H1 (cell line): ENCODE measurements around the gene SCYL1. TPM values are rescaled to one million over a fixed set of nuclear protein-coding genes. Genes with fewer than 3 reads are reported as not detected.

Source experiments
- CTCF ChIA-PET: fragments of 300-600 bp; sonication (Branson Sonifier 250); formaldehyde crosslinking; loops from one replicate; lab custom pipeline; 2021; ENCODE audit not compliant: partially characterized antibody; lab: Charles Lee
- POLR2A ChIA-PET: fragments of 300-600 bp; sonication (Branson Sonifier 250); formaldehyde crosslinking; loops from one replicate; lab custom pipeline; 2021; ENCODE audit warnings: inconsistent platforms; ENCODE audit not compliant: partially characterized antibody; lab: Charles Lee
- DNase-seq, 2 experiments: peaks; one replicate each; pipeline versions ENCODE4 v3.0.0 to v3.0.0-alpha.2; 2010 to 2022; ENCODE audit warnings: low spot score in 2 of 2, low read depth in 1 of 2, mixed read lengths in 1 of 2
- FAIRE-seq: peaks from 2 replicates; lab custom pipeline; 2011; peaks lifted over from hg19 to GRCh38; lab: Jason Lieb, UNC
- H2AFZ ChIP-seq: 2 replicates; pipeline ENCODE4 v1.8.1; 2012; ENCODE audit warnings: low read length, inconsistent platforms
- H2AK5ac ChIP-seq: 2 replicates; pipeline ENCODE4 v1.6.1; 2013; ENCODE audit warnings: low read depth, low read length
- H2BK120ac ChIP-seq: replicated peaks from 2 replicates; pipeline ENCODE3; 2013; ENCODE audit warnings: low read depth, low read length, inconsistent platforms
- H2BK12ac ChIP-seq: 2 replicates; pipeline ENCODE4 v1.6.1; 2013; ENCODE audit warnings: low read depth, low read length
- H2BK15ac ChIP-seq: 2 replicates; pipeline ENCODE4 v1.6.1; 2013; ENCODE audit warnings: low read length
- H2BK20ac ChIP-seq: 2 replicates; pipeline ENCODE4 v1.6.1; 2013; ENCODE audit warnings: low read length
- H2BK5ac ChIP-seq: 2 replicates; pipeline ENCODE4 v1.6.1; 2013; ENCODE audit warnings: low read depth, low read length
- H3K14ac ChIP-seq: 2 replicates; pipeline ENCODE4 v1.6.1; 2013; ENCODE audit warnings: inconsistent platforms; ENCODE audit not compliant: insufficient read length
- H3K18ac ChIP-seq: 2 replicates; pipeline ENCODE4 v1.6.1; 2013; ENCODE audit warnings: low read length; ENCODE audit errors: extremely low read depth
- H3K23ac ChIP-seq: 2 replicates; pipeline ENCODE4 v1.6.1; 2013; ENCODE audit warnings: inconsistent platforms; ENCODE audit not compliant: insufficient read length
- H3K23me2 ChIP-seq: 2 replicates; pipeline ENCODE4 v1.6.1; 2013; ENCODE audit warnings: low read depth, low read length
- H3K27ac ChIP-seq: 2 replicates; pipeline ENCODE4 v1.6.1; 2011; ENCODE audit warnings: low read depth, low read length, inconsistent platforms
- H3K27me3 ChIP-seq, 4 experiments: replicated peaks in 1 of 4; 1 replicate in 1 of 4; 2 replicates in 3 of 4; pipeline versions ENCODE4 v1.6.1 to v1.8.1; 2011 to 2013; ENCODE audit warnings: low read length in 3 of 4, mild to moderate bottlenecking in 3 of 4, inconsistent platforms in 2 of 4, mixed read lengths in 2 of 4, moderate library complexity in 1 of 4; ENCODE audit not compliant: control insufficient read depth in 3 of 4, insufficient read depth in 3 of 4; ENCODE audit errors: extremely low read depth in 1 of 4
- H3K36me3 ChIP-seq, 4 experiments: 2 replicates each; pipeline versions ENCODE4 v1.6.1 to v1.8.1; 2011 to 2013; ENCODE audit warnings: mild to moderate bottlenecking in 4 of 4, low read length in 3 of 4, moderate library complexity in 2 of 4, control low read depth in 1 of 4, inconsistent platforms in 1 of 4; ENCODE audit not compliant: insufficient read depth in 4 of 4, control insufficient read depth in 2 of 4
- H3K4ac ChIP-seq: replicated peaks from 2 replicates; pipeline ENCODE3; 2013; ENCODE audit warnings: low read length, low read depth, mixed read lengths, inconsistent platforms; ENCODE audit not compliant: insufficient read length
- H3K4me1 ChIP-seq, 4 experiments: replicated peaks in 1 of 4; 1 replicate in 1 of 4; 2 replicates in 3 of 4; pipeline versions ENCODE4 v1.6.1 to v1.8.1; 2011 to 2013; ENCODE audit warnings: low read length in 3 of 4, inconsistent platforms in 2 of 4, mixed read lengths in 1 of 4; ENCODE audit not compliant: insufficient read depth in 4 of 4, control insufficient read depth in 3 of 4
- H3K4me2 ChIP-seq, 2 experiments: 2 replicates each; pipeline versions ENCODE4 v1.6.1 to v1.8.1; 2011 to 2013; ENCODE audit warnings: low read depth in 2 of 2, low read length in 2 of 2, control low read depth in 1 of 2, inconsistent platforms in 1 of 2, mild to moderate bottlenecking in 1 of 2; ENCODE audit not compliant: insufficient read depth in 1 of 2
- H3K4me3 ChIP-seq, 4 experiments: fragments of 200-600, 300-600 bp in 1 of 4; sonication (generic), shearing (Covaris generic), sonication (Bioruptor Twin) in 1 of 4; 2 replicates each; pipeline versions ENCODE4 v1.5.1 to v1.8.1; 2011 to 2016; ENCODE audit warnings: low read length in 4 of 4, low read depth in 3 of 4, control low read depth in 2 of 4, inconsistent platforms in 2 of 4, mild to moderate bottlenecking in 2 of 4, mixed read lengths in 1 of 4, moderate library complexity in 1 of 4; ENCODE audit not compliant: insufficient read depth in 2 of 4; ENCODE audit errors: extremely low read depth in 1 of 4
- H3K56ac ChIP-seq: replicated peaks from 2 replicates; pipeline ENCODE3; 2013; ENCODE audit warnings: low read depth, mild to moderate bottlenecking, mixed read lengths, low read length, inconsistent platforms; ENCODE audit not compliant: insufficient read length
- H3K79me1 ChIP-seq: 2 replicates; pipeline ENCODE4 v1.6.1; 2013; ENCODE audit warnings: low read depth, low read length, control low read depth
- H3K79me2 ChIP-seq, 2 experiments: 2 replicates each; pipeline versions ENCODE4 v1.6.1 to v1.8.1; 2012 to 2013; ENCODE audit warnings: low read length in 2 of 2, mild to moderate bottlenecking in 2 of 2, inconsistent platforms in 1 of 2; ENCODE audit not compliant: insufficient read depth in 2 of 2, control insufficient read depth in 1 of 2
- H3K9ac ChIP-seq, 4 experiments: replicated peaks in 1 of 4; 1 replicate in 1 of 4; 2 replicates in 3 of 4; pipeline versions ENCODE4 v1.6.1 to v1.8.1; 2011 to 2013; ENCODE audit warnings: low read depth in 3 of 4, low read length in 3 of 4, control low read depth in 2 of 4, mild to moderate bottlenecking in 2 of 4, moderate library complexity in 2 of 4, inconsistent platforms in 1 of 4; ENCODE audit errors: extremely low read depth in 1 of 4
- H3K9me3 ChIP-seq, 2 experiments: 2 replicates each; pipeline versions ENCODE4 v1.6.1 to v1.8.1; 2012 to 2013; ENCODE audit warnings: mild to moderate bottlenecking in 2 of 2, moderate library complexity in 2 of 2, control low read depth in 1 of 2, inconsistent platforms in 1 of 2, low read depth in 1 of 2, low read length in 1 of 2, mixed read lengths in 1 of 2; ENCODE audit not compliant: insufficient read depth in 2 of 2
- H4K20me1 ChIP-seq, 2 experiments: replicated peaks in 1 of 2; 2 replicates each; pipeline versions ENCODE3 to v1.8.1; 2011 to 2013; ENCODE audit warnings: inconsistent platforms in 2 of 2, low read length in 2 of 2, mild to moderate bottlenecking in 1 of 2; ENCODE audit not compliant: insufficient read depth in 2 of 2, control insufficient read depth in 1 of 2
- H4K5ac ChIP-seq: 2 replicates; pipeline ENCODE4 v1.6.1; 2013; ENCODE audit warnings: low read length, low read depth, mixed read lengths, inconsistent platforms; ENCODE audit not compliant: insufficient read length
- H4K8ac ChIP-seq: 2 replicates; pipeline ENCODE4 v1.8.0; 2013; ENCODE audit warnings: mild to moderate bottlenecking, moderate library complexity, low read length, inconsistent platforms; ENCODE audit not compliant: insufficient read depth; ENCODE audit errors: extremely low read depth
- H4K91ac ChIP-seq: replicated peaks from 2 replicates; pipeline ENCODE3; 2013; ENCODE audit warnings: low read length, mixed read lengths, inconsistent platforms; ENCODE audit not compliant: insufficient read length
- EZH2 ChIP-seq: fragments of 200-600 bp; sonication (generic); IDR thresholded peaks from 2 replicates; pipeline ENCODE4 v1.7.1; 2012; ENCODE audit warnings: low read depth, mild to moderate bottlenecking, moderate library complexity, low read length, inconsistent platforms; ENCODE audit not compliant: severe bottlenecking
- RXRA ChIP-seq: IDR thresholded peaks from 2 replicates; pipeline ENCODE4 v1.6.1; 2011; ENCODE audit warnings: low read depth, mild to moderate bottlenecking, low read length, moderate library complexity; ENCODE audit not compliant: insufficient read depth
- WGBS, 2 experiments: shearing (Covaris generic) in 1 of 2; methylation state at CpG; one replicate each; pipeline versions ENCODE4 v1.1.6 to v1.1.7; 2013 to 2015; ENCODE audit warnings: low lambda C conversion rate in 2 of 2, mixed read lengths in 2 of 2, inconsistent platforms in 1 of 2, low coverage in 1 of 2, missing lambda C conversion rate in 1 of 2; ENCODE audit not compliant: insufficient replicate concordance in 2 of 2, insufficient coverage in 1 of 2, insufficient read length in 1 of 2; ENCODE audit errors: extremely low coverage in 1 of 2, missing lambda C conversion rate in 1 of 2; 5-methylcytosine and 5-hydroxymethylcytosine counted together
- polyA plus RNA-seq, 7 experiments: library from polyadenylated mRNA; depleted of rRNA in 3 of 7; stranded (reverse) in 5 of 7; unstranded in 2 of 7; fragments of >200 nt in 5 of 7; fragments of 200-250 nt in 2 of 7; gene quantifications; 1 replicate in 5 of 7; 2 replicates in 1 of 7; 4 replicates in 1 of 7; pipeline versions ENCODE4 v1.2.1 to v1.2.3, GENCODE V29; 2011 to 2013; ENCODE audit warnings: missing spikeins in 2 of 7, mixed read lengths in 2 of 7
- total RNA-seq: library from RNA; stranded (reverse); fragmentation: NEBNext Ultra II Directional; extraction: Animal tissue kit (Norgen Biotek cat#: 25700); gene quantifications from 2 replicates; pipeline ENCODE4 v1.2.1, GENCODE V29; 2021

Gene SCYL1
- total and polyA plus RNA-seq, 2 of the 8 experiments (the other 6 are each of a cell fraction or from before 2014, with no cell fraction given): 59.8 to 77.7 TPM

DNA sequence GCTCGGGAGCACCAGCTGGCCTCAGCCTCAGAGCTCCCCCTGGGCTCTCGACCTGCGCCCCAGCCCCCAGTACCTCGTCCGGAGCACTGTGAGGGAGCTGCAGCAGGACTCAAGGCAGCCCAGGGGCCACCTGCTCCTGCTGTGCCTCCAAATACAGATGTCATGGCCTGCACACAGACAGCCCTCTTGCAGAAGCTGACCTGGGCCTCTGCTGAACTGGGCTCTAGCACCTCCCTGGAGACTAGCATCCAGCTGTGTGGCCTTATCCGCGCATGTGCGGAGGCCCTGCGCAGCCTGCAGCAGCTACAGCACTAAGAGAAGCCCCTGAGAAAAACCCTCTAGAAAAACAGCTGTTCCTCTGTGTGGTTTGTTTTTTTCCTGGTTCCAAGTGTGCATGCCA lies 46.5 kb downstream of the SCYL1 start:
- no peak overlapping the region for H3K9ac ChIP-seq
- H4K8ac ChIP-seq: no peak overlapping the region
- H3K4ac ChIP-seq: no peak overlapping the region
- no peak overlapping the region for H4K5ac ChIP-seq
- peaks cover 0 to 11% of the 10 kb centered on the region in 2 experiments; a peak in 1 of 4 replicates for H3K79me2 ChIP-seq
- H3K4me2 ChIP-seq: peak overlapping the region; percentile 72 to 90; a peak in 3 of 4 replicates
- H3K79me1 ChIP-seq: peaks cover 2% of the 10 kb centered on the region; the same call in 1 of the 2 replicates
- H3K18ac ChIP-seq: no peak overlapping the region
- H4K20me1 ChIP-seq: peaks cover 15 to 23% of the 10 kb centered on the region in 2 experiments
- H3K9me3 ChIP-seq: no peaks in the 10 kb centered on the region
- H2BK5ac ChIP-seq: no peak overlapping the region
- DNase-seq (no peak), FAIRE-seq (no peak)
- H4K91ac ChIP-seq: no peak overlapping the region
- H3K36me3 ChIP-seq: no peaks in the 10 kb centered on the region
- no peak overlapping the region for H2BK12ac ChIP-seq
- H3K56ac ChIP-seq: no peak overlapping the region
- H3K4me3 ChIP-seq: peak overlapping the region in 2 of 4 experiments; percentile 14 to 91; a peak in 4 of 8 replicates
- ChIA-PET CTCF (interaction anchor here (0.6 to 16.3 kb wide), 17 partner anchors 11 to 182 kb away, joined by 3 to 284 read pairs (median 4); partner anchors contain the start of genes KCNK7, LTBP3, SCYL1 and SIPA1), POLR2A (interaction anchor here (1.0 to 3.4 kb wide), 14 partner anchors 9 to 73 kb away, joined by 3 to 25 read pairs (median 6); partner anchors contain the start of genes LTBP3 and MALAT1)
- no peak overlapping the region for H3K23ac ChIP-seq
- H2BK120ac ChIP-seq: no peak overlapping the region
- H3K27me3 ChIP-seq: peaks cover 6 to 22% (median 16%) of the 10 kb centered on the region in 4 experiments
- no peak overlapping the region for H3K27ac ChIP-seq
- no peak overlapping the region for H3K14ac ChIP-seq
- H2BK20ac ChIP-seq: no peak overlapping the region
- no peak overlapping the region for H2AFZ ChIP-seq
- peaks cover 13 to 34% (median 21%) of the 10 kb centered on the region in 4 experiments for H3K4me1 ChIP-seq
- H2BK15ac ChIP-seq: no peak overlapping the region
- peaks cover 14% of the 10 kb centered on the region; the same call in 1 of the 2 replicates for H3K23me2 ChIP-seq
- H2AK5ac ChIP-seq: no peak overlapping the region
- WGBS, 2 experiments: 89% methylated on average over 9 of the region's 9 CpGs; no CpG with 5 or more reads in 1 of the 2 experiments
- TF ChIP-seq RXRA (no peak), EZH2 (no peak)
